Osteocyte (in vitro differentiated cells): Measurements from ENCODE around the gene RND1. TPM values are rescaled to one million over a fixed set of nuclear protein-coding genes. Genes with fewer than 3 reads are reported as not detected.
"Not testable (repeated sequence)": the region's sequence is repeated elsewhere in the genome, so short reads cannot be mapped to it uniquely, and the experiment has no call there.

Experiments
- DNase-seq: peaks from one replicate; pipeline ENCODE4 v3.0.0; 2021; ENCODE audit warnings: mixed read lengths; ENCODE audit not compliant: unreplicated experiment; ENCODE audit errors: extremely low spot score
- H3K27ac Mint-ChIP-seq: one replicate; pipeline ENCODE4 v1.8.0; 2021; ENCODE audit warnings: mild to moderate bottlenecking, mixed read lengths; ENCODE audit not compliant: unreplicated experiment
- H3K27me3 Mint-ChIP-seq: one replicate; pipeline ENCODE4 v1.8.0; 2021; ENCODE audit warnings: mixed read lengths; ENCODE audit not compliant: unreplicated experiment
- H3K36me3 Mint-ChIP-seq: one replicate; pipeline ENCODE4 v1.8.0; 2021; ENCODE audit warnings: mixed read lengths; ENCODE audit not compliant: unreplicated experiment
- H3K4me1 Mint-ChIP-seq: one replicate; pipeline ENCODE4 v1.8.0; 2021; ENCODE audit warnings: mixed read lengths; ENCODE audit not compliant: unreplicated experiment
- H3K4me3 Mint-ChIP-seq: one replicate; pipeline ENCODE4 v1.8.0; 2021; ENCODE audit warnings: mild to moderate bottlenecking, moderate library complexity, mixed read lengths; ENCODE audit not compliant: unreplicated experiment
- H3K9me3 Mint-ChIP-seq: one replicate; pipeline ENCODE4 v1.8.0; 2021; ENCODE audit warnings: mixed read lengths; ENCODE audit not compliant: unreplicated experiment
- long read RNA-seq: library from polyadenylated mRNA; unstranded; transcript quantifications from one replicate; pipeline ENCODE4 v2.0.0, GENCODE V29; 2021
- total RNA-seq: library from RNA; stranded (reverse); gene quantifications from 2 replicates; pipeline ENCODE4 v1.2.1, GENCODE V29; 2021
- TF ChIP-seq, protein P1 (sequence below): fragments of 200-600 bp; sonication (generic); IDR thresholded peaks from 2 replicates; pipeline ENCODE4 v1.5.0; 2021; ENCODE audit warnings: antibody characterized with exemption, mild to moderate bottlenecking, moderate library complexity

The RND1 gene
- total RNA-seq: 0.89 and 1.0 TPM in 2 replicates
- long read RNA-seq, partial matches to known transcripts: 0 of 1 reads
- long read RNA-seq, other reads (novel, unspliced or antisense): 0 of 1 reads

GRCh38 chr12:48865281-48866051 is at the start of gene RND1:
RND1 (minus strand) TSS chr12:48865870; CDS start chr12:48865767, 103 bp downstream.
- H3K9me3 Mint-ChIP-seq: no peaks in the 10 kb centered on the region
- DNase-seq: peak; percentile 93

DNA sequence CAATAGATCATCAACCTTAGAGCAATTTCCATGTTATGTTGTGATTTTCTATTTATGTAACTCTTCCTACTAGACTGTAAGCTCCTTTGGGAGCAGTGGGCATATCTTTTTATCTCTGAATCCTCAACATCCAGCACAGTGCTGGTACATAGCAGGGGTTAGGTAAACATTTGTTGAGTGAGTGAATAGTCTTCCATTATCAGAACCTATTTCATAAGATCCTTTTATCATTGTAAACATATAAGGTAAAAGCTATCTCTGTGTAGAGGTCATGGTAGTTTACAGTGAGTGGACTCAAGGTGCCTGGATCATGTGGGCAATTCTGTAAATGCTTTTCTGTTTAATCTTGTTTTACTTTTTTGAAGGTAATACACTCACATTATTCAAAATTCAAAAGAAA is 44.5 kb upstream of the RND1 start:
- no peaks in the 10 kb centered on the region for H3K36me3 Mint-ChIP-seq

More at GRCh38 chr12:48865281-48866051, at the start of gene RND1:
- TF ChIP-seq, protein P1, sequence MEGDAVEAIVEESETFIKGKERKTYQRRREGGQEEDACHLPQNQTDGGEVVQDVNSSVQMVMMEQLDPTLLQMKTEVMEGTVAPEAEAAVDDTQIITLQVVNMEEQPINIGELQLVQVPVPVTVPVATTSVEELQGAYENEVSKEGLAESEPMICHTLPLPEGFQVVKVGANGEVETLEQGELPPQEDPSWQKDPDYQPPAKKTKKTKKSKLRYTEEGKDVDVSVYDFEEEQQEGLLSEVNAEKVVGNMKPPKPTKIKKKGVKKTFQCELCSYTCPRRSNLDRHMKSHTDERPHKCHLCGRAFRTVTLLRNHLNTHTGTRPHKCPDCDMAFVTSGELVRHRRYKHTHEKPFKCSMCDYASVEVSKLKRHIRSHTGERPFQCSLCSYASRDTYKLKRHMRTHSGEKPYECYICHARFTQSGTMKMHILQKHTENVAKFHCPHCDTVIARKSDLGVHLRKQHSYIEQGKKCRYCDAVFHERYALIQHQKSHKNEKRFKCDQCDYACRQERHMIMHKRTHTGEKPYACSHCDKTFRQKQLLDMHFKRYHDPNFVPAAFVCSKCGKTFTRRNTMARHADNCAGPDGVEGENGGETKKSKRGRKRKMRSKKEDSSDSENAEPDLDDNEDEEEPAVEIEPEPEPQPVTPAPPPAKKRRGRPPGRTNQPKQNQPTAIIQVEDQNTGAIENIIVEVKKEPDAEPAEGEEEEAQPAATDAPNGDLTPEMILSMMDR: no peak
- Mint-ChIP-seq H3K4me1 (peaks cover 15% of the 10 kb centered on the region), H3K36me3 (no peaks in the 10 kb centered on the region), H3K27me3 (peaks cover 35% of the 10 kb centered on the region), H3K4me3 (peak within 1 kb of the TSS; percentile 85), H3K27ac (peak within 1 kb of the TSS; percentile 1)

DNA sequence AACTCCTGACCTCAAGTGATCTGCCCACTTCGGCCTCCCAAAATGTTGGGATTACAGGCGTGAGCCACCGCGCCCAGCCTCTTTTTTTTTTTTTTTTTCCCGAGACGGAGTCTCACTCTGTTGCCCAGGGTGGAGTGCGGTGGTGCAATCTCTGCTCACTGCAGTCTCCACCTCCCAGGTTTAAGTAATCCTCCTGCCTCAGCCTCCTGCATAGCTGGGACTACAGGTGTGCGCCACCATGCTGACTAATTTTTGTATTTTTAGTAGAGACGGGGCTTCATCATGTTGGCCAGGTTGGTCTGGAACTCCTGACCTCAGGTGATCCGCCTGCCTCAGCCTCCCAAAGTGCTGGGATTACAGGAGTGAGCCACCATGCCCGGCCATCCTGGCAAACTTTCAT is 44.0 kb upstream of the RND1 start:
- DNase-seq, H3K4me1 Mint-ChIP-seq, H3K9me3 Mint-ChIP-seq, H3K36me3 Mint-ChIP-seq, H3K27ac Mint-ChIP-seq, H3K4me3 Mint-ChIP-seq, H3K27me3 Mint-ChIP-seq: not testable (repeated sequence)

More for the DNA sequence above, 44.5 kb upstream of the RND1 start:
- Mint-ChIP-seq H3K4me3 (no peak overlapping the region), H3K27ac (no peak overlapping the region), H3K4me1 (no peaks in the 10 kb centered on the region), H3K27me3 (no peaks in the 10 kb centered on the region), H3K9me3 (no peaks in the 10 kb centered on the region)
- no peak for DNase-seq
- TF ChIP-seq, protein P1: no peak

GRCh38 chr12:48907245-48907644 is 41.6 kb upstream of the RND1 start:
- TF ChIP-seq, protein P1: no peak
- DNase-seq: no peak
- Mint-ChIP-seq H3K4me1 (peaks cover 5% of the 10 kb centered on the region), H3K36me3 (no peaks in the 10 kb centered on the region), H3K9me3 (no peaks in the 10 kb centered on the region), H3K4me3 (no peak overlapping the region), H3K27me3 (no peaks in the 10 kb centered on the region), H3K27ac (no peak overlapping the region)

DNA sequence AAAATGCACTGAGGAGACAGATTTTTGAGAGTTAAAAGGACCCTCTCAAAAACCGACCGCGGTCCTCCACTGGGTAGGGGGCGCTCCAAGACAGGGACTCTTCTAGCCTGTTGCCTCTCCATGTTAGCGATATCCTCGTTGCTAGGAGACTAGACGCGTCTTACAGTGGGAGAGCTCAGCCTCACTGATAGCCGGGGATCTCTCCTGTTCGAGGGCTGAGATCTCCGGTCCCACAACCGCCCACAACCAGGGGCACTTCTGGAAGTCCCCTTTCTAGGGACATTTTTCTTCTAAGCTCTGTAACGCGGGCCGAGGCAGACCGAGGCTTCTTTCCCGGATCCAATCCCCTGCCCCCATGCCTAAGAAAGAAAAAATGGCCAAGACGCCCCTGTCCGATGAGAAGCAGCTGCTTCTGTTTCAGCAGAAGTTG is 38.3 kb upstream of the RND1 start:
- no peak overlapping the region for H3K27ac Mint-ChIP-seq

More for the DNA sequence above, 38.3 kb upstream of the RND1 start:
- TF ChIP-seq, protein P1: peak; percentile 79
- H3K4me1 Mint-ChIP-seq: peaks cover 5% of the 10 kb centered on the region
- no peaks in the 10 kb centered on the region for H3K27me3 Mint-ChIP-seq
- H3K4me3 Mint-ChIP-seq: peak overlapping the region; percentile 80
- H3K36me3 Mint-ChIP-seq: no peaks in the 10 kb centered on the region
- no peaks in the 10 kb centered on the region for H3K9me3 Mint-ChIP-seq
- peak; percentile 94 for DNase-seq
